CD4-positive, alpha-beta T cell treated with Interleukin-4 for 4 hours (primary cell): ENCODE results near the gene LANCL1.

Source experiments
- DNase-seq: peaks from one replicate; pipeline ENCODE4 v3.0.0-alpha.2; 2020

LANCL1 gene

GRCh38 chr2:210388148-210388547 lies 88.4 kb downstream of the LANCL1 start:
- DNase-seq: no peak

- DNase-seq: no peak
These were observed 89.5 kb downstream of the LANCL1 start for GRCh38 chr2:210387074-210387473.
